ENCODE results near the gene SINHCAF. TPM values are rescaled to one million over a fixed set of nuclear protein-coding genes. Genes with fewer than 3 reads are reported as not detected.

The SINHCAF gene
- total RNA-seq, 1 experiment from 2014 or later: 152 TPM

GRCh38 chr12:31370531-31371255 lies 44.7 kb upstream of the SINHCAF start:
- Histone ChIP-seq H3F3A (ENCODE audit: insufficient read depth, low read depth) (peaks cover 26% of the 10 kb centered on the region), H3K9me2 (ENCODE audit: insufficient read depth) (no peaks in the 10 kb centered on the region), H3K36me3 (ENCODE audit: low read depth) (no peaks in the 10 kb centered on the region), H3K9me3 (ENCODE audit: insufficient read depth, low read depth) (no peaks in the 10 kb centered on the region), H3K27ac (peak overlapping the region; percentile 78), H4K20me1 (ENCODE audit: insufficient read depth) (no peaks in the 10 kb centered on the region), H3K4me1 (replicated peaks; ENCODE audit: insufficient read depth) (peaks cover 31% of the 10 kb centered on the region), H3K79me2 (ENCODE audit: low read depth) (no peaks in the 10 kb centered on the region), H2AFZ (peak overlapping the region; percentile 87), H3K27me3 (ENCODE audit: insufficient read depth, low read depth) (no peaks in the 10 kb centered on the region), H3K4me2 (peak overlapping the region; percentile 67), H3K4me3 (peak overlapping the region; percentile 49; the same call in 1 of the 2 replicates)
- POLR2A ChIA-PET (ENCODE audit: unreplicated experiment): interaction anchor here (0.5 to 1.3 kb wide), 7 partner anchors 8 to 1127 kb away, joined by 3 to 15 read pairs (median 4); partner anchors contain the start of gene SINHCAF
- intact Hi-C loops (cut with micrococcal nuclease; ENCODE audit: unreplicated experiment): loop anchor here (1.0 to 5.0 kb wide), 4 partner anchors 30 to 1067 kb away; partner anchors contain the start of genes BICD1 and SINHCAF
- TF ChIP-seq EZH2 (IDR thresholded peaks at IDR 0.05; ENCODE audit: low read depth) (no peak), CTCF (conservative IDR thresholded peaks at IDR 0.05) (no peak)
- CTCF ChIA-PET: interaction anchor here (0.7 to 1.3 kb wide), 2 partner anchors 32 to 114 kb away, joined by 3 to 7 read pairs; no protein-coding TSS in a partner anchor
- BruUV-seq (replicated peaks): TSS peak; percentile 95
- peak; percentile 50 to 59 for DNase-seq

GRCh38 chr12:31369712-31370521 lies 44.0 kb upstream of the SINHCAF start:
- Histone ChIP-seq H3K79me2 (ENCODE audit: low read depth) (no peaks in the 10 kb centered on the region), H3K9me3 (ENCODE audit: insufficient read depth, low read depth) (no peaks in the 10 kb centered on the region), H3K9me2 (ENCODE audit: insufficient read depth) (no peaks in the 10 kb centered on the region), H3K4me3 (peak overlapping the region; percentile 49; the same call in 1 of the 2 replicates), H3K27ac (peak overlapping the region; percentile 78), H2AFZ (peak overlapping the region; percentile 87), H3K27me3 (ENCODE audit: insufficient read depth, low read depth) (no peaks in the 10 kb centered on the region), H4K20me1 (ENCODE audit: insufficient read depth) (no peaks in the 10 kb centered on the region), H3F3A (ENCODE audit: insufficient read depth, low read depth) (peaks cover 26% of the 10 kb centered on the region), H3K4me1 (replicated peaks; ENCODE audit: insufficient read depth) (peaks cover 31% of the 10 kb centered on the region), H3K4me2 (peak overlapping the region; percentile 67), H3K36me3 (ENCODE audit: low read depth) (no peaks in the 10 kb centered on the region)
- no TSS peak for BruUV-seq (replicated peaks)
- intact Hi-C loops (cut with micrococcal nuclease; ENCODE audit: unreplicated experiment): loop anchor here (1.0 to 5.0 kb wide), 4 partner anchors 30 to 1067 kb away; partner anchors contain the start of genes BICD1 and SINHCAF
- TF ChIP-seq CTCF (conservative IDR thresholded peaks at IDR 0.05): no peak
- TF ChIP-seq EZH2 (IDR thresholded peaks at IDR 0.05; ENCODE audit: low read depth): no peak
- CTCF ChIA-PET: no interaction called here
- POLR2A ChIA-PET (ENCODE audit: unreplicated experiment): interaction anchor here (0.5 to 1.3 kb wide), 4 partner anchors 17 to 1128 kb away, joined by 3 to 15 read pairs (median 6); partner anchors contain the start of gene SINHCAF
- peak; percentile 83 to 84 for DNase-seq

GRCh38 chr12:31368666-31369361 lies 42.9 kb upstream of the SINHCAF start:
- no peaks in the 10 kb centered on the region for H3K27me3 ChIP-seq (ENCODE audit: insufficient read depth, low read depth)
- no peak overlapping the region for H3K4me3 ChIP-seq
- H3K79me2 ChIP-seq (ENCODE audit: low read depth): no peaks in the 10 kb centered on the region
- peak in 1 of 2 experiments; percentile 5 for DNase-seq
- peak overlapping the region; percentile 78 for H3K27ac ChIP-seq
- peaks cover 33% of the 10 kb centered on the region for H3K4me1 ChIP-seq (replicated peaks; ENCODE audit: insufficient read depth)
- no peaks in the 10 kb centered on the region for H3K9me3 ChIP-seq (ENCODE audit: insufficient read depth, low read depth)
- ChIA-PET CTCF (no interaction called here), POLR2A (ENCODE audit: unreplicated experiment) (interaction anchor here (0.6 to 0.9 kb wide), 3 partner anchors 43 to 723 kb away, joined by 4 to 11 read pairs (median 7); partner anchors contain the start of gene SINHCAF)
- H3K4me2 ChIP-seq: peak overlapping the region; percentile 67; the same call in 1 of the 2 replicates
- intact Hi-C loops (cut with micrococcal nuclease; ENCODE audit: unreplicated experiment): no loop called here
- TF ChIP-seq CTCF (conservative IDR thresholded peaks at IDR 0.05) (no peak), EZH2 (IDR thresholded peaks at IDR 0.05; ENCODE audit: low read depth) (no peak)
- no peaks in the 10 kb centered on the region for H3K9me2 ChIP-seq (ENCODE audit: insufficient read depth)
- peaks cover 28% of the 10 kb centered on the region for H3F3A ChIP-seq (ENCODE audit: insufficient read depth, low read depth)
- no peaks in the 10 kb centered on the region for H3K36me3 ChIP-seq (ENCODE audit: low read depth)
- no peak overlapping the region; the same call in 1 of the 2 replicates for H2AFZ ChIP-seq
- no TSS peak for BruUV-seq (replicated peaks)
- H4K20me1 ChIP-seq (ENCODE audit: insufficient read depth): no peaks in the 10 kb centered on the region

Data from PC-9 (cell line).